NCI-H2081 treated with DMSO at 0.1 percent for 48 hours (cell line): ENCODE data around the gene CYP2C18.
"Not testable (repeated sequence)": the region's sequence is repeated elsewhere in the genome, so short reads cannot be mapped to it uniquely, and the experiment has no call there.

Experiments
- DNase-seq: peaks from one replicate; lab custom pipeline; 2025; lab: John Stamatoyannopoulos, UW

CYP2C18 gene

DNA sequence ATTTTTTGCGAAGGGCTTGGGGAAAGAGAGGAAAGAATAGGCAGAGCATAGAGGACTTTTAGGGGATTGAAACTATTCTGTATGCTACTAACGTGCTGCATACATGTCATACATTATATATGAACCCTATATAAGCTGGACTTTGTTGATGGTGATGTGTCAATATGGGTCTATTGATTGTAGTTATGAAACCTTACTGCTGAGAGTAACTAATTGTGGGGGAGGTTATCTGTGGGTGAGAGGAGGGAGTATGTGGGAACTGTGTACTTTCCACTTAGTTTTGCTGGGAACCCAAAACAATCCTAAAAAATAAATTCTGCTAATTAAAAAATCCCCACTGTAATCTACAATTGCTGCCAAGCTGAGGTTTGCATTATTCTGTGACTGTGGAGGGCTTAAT lies 63.6 kb downstream of the CYP2C18 start:
- DNase-seq, result no peak

DNA sequence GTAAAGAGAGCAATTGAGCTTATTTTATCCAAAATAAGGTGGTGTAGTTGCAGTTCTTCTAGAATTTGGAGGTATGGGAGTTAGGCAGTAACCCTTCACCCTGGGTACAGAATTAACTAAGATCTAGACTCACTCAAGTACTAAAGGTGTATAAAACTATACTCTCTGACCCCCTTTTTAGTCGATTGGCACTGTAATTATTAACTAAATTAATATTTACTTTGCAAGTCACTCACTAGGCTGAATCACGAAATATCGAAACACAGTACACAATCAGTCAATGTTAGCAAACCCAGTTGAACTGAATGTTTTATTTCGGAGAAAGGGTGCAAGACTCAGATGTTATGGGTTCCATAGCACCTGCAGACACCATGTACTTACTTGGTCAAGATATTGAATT lies 64.3 kb downstream of the CYP2C18 start:
- DNase-seq, result no peak

DNA sequence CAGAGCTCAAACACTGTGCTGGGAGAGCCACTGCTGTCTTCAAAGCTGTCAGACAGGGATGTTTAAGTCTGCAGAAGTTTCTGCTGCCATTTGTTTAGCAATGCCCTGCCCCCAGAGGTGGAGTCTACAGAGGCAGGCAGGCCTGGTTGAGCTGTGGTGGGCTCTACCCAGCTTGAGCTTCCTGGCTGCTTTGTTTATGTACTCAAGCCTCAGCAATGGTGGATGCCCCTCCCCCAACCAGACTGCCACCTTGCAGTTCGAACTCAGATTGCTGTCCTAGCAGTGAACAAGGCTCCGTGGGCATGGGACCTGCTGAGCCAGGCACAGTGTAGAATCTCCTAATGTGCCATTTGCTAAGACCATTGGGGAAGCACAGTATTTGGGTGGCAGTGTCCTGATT lies 74.4 kb downstream of the CYP2C18 start:
- DNase-seq, result no peak

DNA sequence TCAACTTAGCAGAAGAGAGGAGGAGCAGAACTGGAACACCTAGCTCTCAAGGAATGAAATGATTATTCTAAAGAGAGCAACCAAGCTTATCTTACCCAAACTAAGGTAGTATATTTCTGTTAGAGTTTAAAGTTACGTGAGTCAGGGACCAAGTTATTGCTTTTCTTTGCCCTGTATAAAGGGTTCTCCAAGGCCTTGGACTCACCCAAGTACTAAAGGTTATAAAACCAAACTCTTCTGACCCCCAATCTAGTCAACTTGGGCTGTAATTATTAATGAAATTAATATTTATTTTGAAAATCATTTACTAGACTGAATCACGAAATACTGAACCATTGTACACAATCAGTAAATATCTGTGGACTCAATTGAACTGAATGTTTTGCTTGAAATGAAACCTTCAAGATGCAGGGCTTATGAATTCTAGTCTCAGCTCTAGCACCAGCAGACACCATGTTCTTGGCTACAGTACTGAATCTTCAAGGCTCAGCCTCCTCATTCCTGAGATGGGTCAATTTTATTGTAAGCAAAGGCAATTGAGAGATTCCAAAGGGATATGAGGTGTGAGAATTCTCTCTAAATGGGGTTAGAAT lies 77.2 kb downstream of the CYP2C18 start:
- no peak for DNase-seq

DNA sequence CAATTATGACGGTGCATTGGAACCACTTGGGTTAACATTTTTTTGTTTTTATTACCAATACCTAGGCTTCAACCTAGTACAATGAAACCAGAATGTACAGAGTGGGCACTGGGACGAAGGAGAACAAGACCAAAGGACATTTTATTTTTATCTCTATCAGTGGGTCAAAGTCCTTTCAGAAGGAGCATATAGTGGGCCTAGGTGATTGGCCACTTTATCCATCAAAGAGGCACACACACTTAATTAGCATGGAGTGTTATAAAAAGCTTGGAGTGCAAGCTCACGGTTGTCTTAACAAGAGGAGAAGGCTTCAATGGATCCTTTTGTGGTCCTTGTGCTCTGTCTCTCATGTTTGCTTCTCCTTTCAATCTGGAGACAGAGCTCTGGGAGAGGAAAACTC lies 78.9 kb downstream of the CYP2C18 start, which contains the start of gene CYP2C19:
TSS of gene CYP2C19 (plus strand) at position 289 of the 400 bp plus-strand sequence. CDS start at position 314, 25 bp downstream.
- DNase-seq, result no peak

DNA sequence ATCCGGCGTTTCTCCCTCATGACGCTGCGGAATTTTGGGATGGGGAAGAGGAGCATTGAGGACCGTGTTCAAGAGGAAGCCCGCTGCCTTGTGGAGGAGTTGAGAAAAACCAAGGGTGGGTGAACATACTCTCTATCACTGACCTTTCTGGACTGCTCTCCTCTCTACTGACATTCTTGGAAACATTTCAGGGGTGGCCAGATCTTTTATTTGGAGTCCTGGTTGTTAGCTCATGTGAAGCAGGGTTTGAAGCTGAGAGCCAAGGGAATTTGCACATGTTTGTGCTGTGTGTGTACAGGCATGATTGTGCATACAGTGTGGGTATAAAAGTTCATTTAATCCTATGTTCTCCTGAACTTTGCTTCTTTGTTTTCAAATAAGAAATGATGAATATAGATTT lies 91.9 kb downstream of the CYP2C18 start:
- not testable (repeated sequence) for DNase-seq

DNA sequence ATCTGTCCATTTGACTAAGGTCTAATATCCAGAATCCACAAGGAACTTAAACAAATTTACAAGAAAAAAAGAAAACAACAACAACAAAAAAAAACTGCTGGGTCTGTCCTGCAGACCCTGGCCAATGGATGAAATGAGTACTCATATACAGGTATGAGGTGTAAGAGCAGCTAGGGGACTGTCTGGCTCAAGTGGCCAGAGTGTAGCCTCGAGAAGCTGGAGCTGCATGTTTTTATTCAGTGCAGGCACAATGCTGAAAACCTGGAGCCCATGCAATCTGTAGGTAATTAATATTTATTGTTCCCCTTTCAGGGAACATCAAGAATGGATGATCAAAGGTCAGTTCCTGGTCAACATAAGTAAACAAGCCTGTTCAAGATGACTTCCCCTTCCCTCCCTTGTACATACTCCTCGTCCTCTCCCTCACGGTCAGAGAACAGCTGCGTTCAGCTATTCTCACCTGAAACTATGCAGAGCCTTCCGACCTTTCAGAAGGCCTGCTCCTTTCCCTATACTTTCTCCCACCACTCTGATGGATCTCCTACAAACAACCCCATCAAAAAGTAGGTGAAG lies 94.4 kb downstream of the CYP2C18 start:
- DNase-seq, result no peak

DNA sequence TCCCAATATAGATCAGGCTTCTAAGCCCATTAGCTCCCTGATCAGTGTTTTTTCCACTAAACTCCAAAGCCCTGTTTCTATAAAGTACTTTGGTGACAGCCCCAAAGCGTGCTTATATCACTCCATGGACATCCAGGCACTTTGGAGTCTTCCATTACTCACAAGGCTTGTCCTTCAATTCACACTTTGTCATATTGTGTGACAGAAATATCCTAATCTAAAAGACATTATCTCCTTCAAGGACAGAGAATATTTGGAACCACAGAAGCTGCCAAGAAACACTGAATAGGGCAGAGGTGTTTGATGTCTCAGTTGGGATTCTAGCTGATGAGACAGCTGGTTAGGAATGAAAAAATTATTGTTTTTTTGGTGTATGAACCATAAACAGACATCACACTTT lies 97.3 kb downstream of the CYP2C18 start:
- DNase-seq, result no peak

DNA sequence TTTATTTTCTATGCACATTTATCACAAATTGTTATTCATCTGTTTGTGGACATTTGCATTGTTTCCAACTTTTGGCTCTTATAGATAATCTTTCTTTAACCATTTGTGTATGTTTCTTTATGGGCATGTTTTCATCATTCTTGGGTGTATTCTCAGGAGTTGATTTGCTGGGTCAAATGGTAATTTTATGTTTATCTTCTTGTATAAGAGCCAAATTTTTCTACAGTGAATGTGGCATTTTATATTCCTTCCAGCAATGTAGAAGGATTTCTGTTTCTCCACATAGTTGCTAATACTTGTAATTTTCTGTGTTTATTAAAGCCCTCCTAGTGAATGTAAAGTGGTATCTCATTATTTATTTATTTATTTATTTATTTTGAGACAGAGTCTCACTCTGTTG lies 100.7 kb downstream of the CYP2C18 start:
- DNase-seq, result no peak

DNA sequence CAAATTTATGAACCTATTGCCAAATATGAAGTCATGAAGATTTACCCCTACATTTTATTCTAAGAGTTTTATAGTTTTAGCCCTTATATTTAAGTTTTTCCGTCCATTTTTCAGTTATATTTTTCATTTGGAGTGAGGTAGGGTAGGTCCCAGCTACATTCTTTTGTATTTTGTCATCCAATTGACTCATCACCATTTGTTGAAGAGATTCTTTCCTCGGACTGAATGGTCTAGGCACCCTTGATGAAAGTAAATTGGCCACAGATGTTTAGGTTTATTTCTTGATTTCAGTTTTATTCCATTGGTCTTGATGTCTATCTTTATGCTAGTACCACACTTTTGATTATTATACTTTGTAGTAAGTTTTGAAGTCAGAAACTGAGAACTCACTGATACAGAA lies 101.7 kb downstream of the CYP2C18 start:
- DNase-seq, result no peak
